Retina (tissue), 1 donor: ENCODE measurements around the gene LMNB1.

ENCODE experiments used
- DNase-seq: peaks from one replicate; pipeline ENCODE4 v3.0.0-alpha.2; 2016

Gene LMNB1

GRCh38 chr5:126863402-126863801, 86.5 kb downstream of the LMNB1 start:
- no peak for DNase-seq

- no peak for DNase-seq
Measured at GRCh38 chr5:126864042-126864688, 87.2 kb downstream of the LMNB1 start.

- no peak for DNase-seq
Measured at GRCh38 chr5:126865299-126865698, 88.4 kb downstream of the LMNB1 start.

- DNase-seq = no peak
Measured at GRCh38 chr5:126866851-126867636, 90.1 kb downstream of the LMNB1 start.

GRCh38 chr5:126868338-126869004, 91.5 kb downstream of the LMNB1 start:
- no peak for DNase-seq

GRCh38 chr5:126869005-126869451, 92.1 kb downstream of the LMNB1 start:
- peak; percentile 89 for DNase-seq

- no peak for DNase-seq
Measured at GRCh38 chr5:126871441-126871840, 94.5 kb downstream of the LMNB1 start.

- DNase-seq = no peak
Measured at GRCh38 chr5:126872561-126873354, 95.8 kb downstream of the LMNB1 start.

- no peak for DNase-seq
Measured at GRCh38 chr5:126875303-126875785, 98.4 kb downstream of the LMNB1 start.

- no peak for DNase-seq
Measured at GRCh38 chr5:126877602-126878001, 100.7 kb downstream of the LMNB1 start.

- DNase-seq = no peak
Measured at GRCh38 chr5:126878085-126878484, 101.1 kb downstream of the LMNB1 start.

- no peak for DNase-seq
Measured at GRCh38 chr5:126878634-126879033, 101.7 kb downstream of the LMNB1 start.

GRCh38 chr5:126881821-126882600, 105.1 kb downstream of the LMNB1 start:
- DNase-seq = no peak

GRCh38 chr5:126883564-126884245, 106.8 kb downstream of the LMNB1 start:
- no peak for DNase-seq

GRCh38 chr5:126884269-126884819, 107.4 kb downstream of the LMNB1 start:
- no peak for DNase-seq
